NCI-H446 treated with DMSO at 0.1 percent for 48 hours (cell line): ENCODE data around the gene UFM1.
"Not testable (repeated sequence)": the region's sequence is repeated elsewhere in the genome, so short reads cannot be mapped to it uniquely, and the experiment has no call there.

Experiments used
- DNase-seq: peaks from one replicate; lab custom pipeline; 2025; lab: John Stamatoyannopoulos, UW

UFM1 gene

GRCh38 chr13:38366954-38367645 lies 17.4 kb downstream of the UFM1 start:
- peak; percentile 48 for DNase-seq

GRCh38 chr13:38369058-38369457 lies 19.4 kb downstream of the UFM1 start:
- DNase-seq: no peak

- DNase-seq: not testable (repeated sequence)
Observed at GRCh38 chr13:38370096-38370495, 20.4 kb downstream of the UFM1 start.

- DNase-seq: no peak
Observed at GRCh38 chr13:38372820-38373383, 23.3 kb downstream of the UFM1 start.

- DNase-seq: no peak
Observed at GRCh38 chr13:38376546-38376945, 26.9 kb downstream of the UFM1 start.

- no peak for DNase-seq
Observed at GRCh38 chr13:38381890-38382289, 32.2 kb downstream of the UFM1 start.

- no peak for DNase-seq
Observed at GRCh38 chr13:38382946-38383345, 33.3 kb downstream of the UFM1 start.

- no peak for DNase-seq
Observed at GRCh38 chr13:38384171-38384570, 34.5 kb downstream of the UFM1 start.

- no peak for DNase-seq
Observed at GRCh38 chr13:38385153-38385891, 35.7 kb downstream of the UFM1 start.

- DNase-seq: no peak
Observed at GRCh38 chr13:38386421-38386820, 36.8 kb downstream of the UFM1 start.

- no peak for DNase-seq
Observed at GRCh38 chr13:38391341-38391740, 41.7 kb downstream of the UFM1 start.

- no peak for DNase-seq
Observed at GRCh38 chr13:38394777-38395496, 45.3 kb downstream of the UFM1 start.

GRCh38 chr13:38395497-38395788 lies 45.8 kb downstream of the UFM1 start:
- no peak for DNase-seq

- DNase-seq: no peak
Observed at GRCh38 chr13:38398711-38399493, 49.3 kb downstream of the UFM1 start.

GRCh38 chr13:38399535-38399934 lies 49.9 kb downstream of the UFM1 start:
- no peak for DNase-seq

GRCh38 chr13:38401276-38401675 lies 51.6 kb downstream of the UFM1 start:
- no peak for DNase-seq

GRCh38 chr13:38405216-38405615 lies 55.6 kb downstream of the UFM1 start:
- no peak for DNase-seq

- no peak for DNase-seq
Observed at GRCh38 chr13:38409771-38410170, 60.1 kb downstream of the UFM1 start.

- no peak for DNase-seq
Observed at GRCh38 chr13:38412266-38412665, 62.6 kb downstream of the UFM1 start.
